Endothelial cell of umbilical vein (primary cell): ENCODE data around the gene GNPTAB. TPM values are rescaled to one million over a fixed set of nuclear protein-coding genes. Genes with fewer than 3 reads are reported as not detected.

ENCODE experiments used
- BruUV-seq: library from RNA; stranded (reverse); fragments of 400-500 nt; replicated peaks from 2 replicates; lab custom pipeline; 2021; lab: Mats Ljungman, UMichigan
- CTCF ChIA-PET: fragments of 300-600, 350-600 bp; sonication (Branson Sonifier 250); formaldehyde crosslinking; loops from one replicate; lab custom pipeline; 2021; ENCODE audit warnings: antibody characterized with exemption, inconsistent platforms; lab: Charles Lee
- POLR2A ChIA-PET: fragments of 300-600, 350-600 bp; sonication (Branson Sonifier 250); formaldehyde crosslinking; loops from one replicate; lab custom pipeline; 2021; ENCODE audit warnings: antibody characterized with exemption, inconsistent platforms; lab: Charles Lee
- DNase-seq: peaks from one replicate; pipeline ENCODE4 v3.0.0-alpha.2; 2011; ENCODE audit warnings: low read depth, low spot score
- FAIRE-seq: peaks from 2 replicates; lab custom pipeline; 2011; peaks lifted over from hg19 to GRCh38; lab: Jason Lieb, UNC
- H2AFZ ChIP-seq: 2 replicates; pipeline ENCODE4 v1.6.0; 2012; ENCODE audit warnings: low read depth, low read length, control low read depth, inconsistent platforms
- H3K27ac ChIP-seq: 2 replicates; pipeline ENCODE4 v1.5.1; 2011; ENCODE audit warnings: low read depth, mild to moderate bottlenecking, control low read depth, low read length, moderate library complexity; ENCODE audit not compliant: insufficient read depth
- H3K27me3 ChIP-seq, 2 experiments: 2 replicates each; pipeline versions ENCODE4 v1.6.0 to v1.6.1; 2011; ENCODE audit warnings: low read length in 2 of 2, mixed read lengths in 1 of 2; ENCODE audit not compliant: control insufficient read depth in 2 of 2, insufficient read depth in 2 of 2
- H3K36me3 ChIP-seq, 2 experiments: 2 replicates in 1 of 2; 3 replicates in 1 of 2; pipeline ENCODE4 v1.5.1; 2011; ENCODE audit warnings: low read length in 2 of 2, mild to moderate bottlenecking in 1 of 2, moderate library complexity in 1 of 2; ENCODE audit not compliant: control insufficient read depth in 2 of 2, insufficient read depth in 2 of 2; ENCODE audit errors: extremely low read depth in 1 of 2
- H3K4me1 ChIP-seq: 3 replicates; pipeline ENCODE4 v1.5.1; 2011; ENCODE audit warnings: mild to moderate bottlenecking, low read length; ENCODE audit not compliant: control insufficient read depth, insufficient read depth; ENCODE audit errors: extremely low read depth
- H3K4me2 ChIP-seq: 2 replicates; pipeline ENCODE4 v1.6.1; 2011; ENCODE audit warnings: low read length, control low read depth, mixed read lengths; ENCODE audit not compliant: insufficient read depth
- H3K4me3 ChIP-seq, 3 experiments: fragments of 200-600 bp in 1 of 3; sonication (generic), shearing (Covaris generic) in 1 of 3; replicated peaks in 1 of 3; 2 replicates each; pipeline ENCODE4 v1.5.1; 2011 to 2016; ENCODE audit warnings: control low read depth in 3 of 3, low read length in 3 of 3, mild to moderate bottlenecking in 2 of 3, inconsistent platforms in 1 of 3, low read depth in 1 of 3, moderate library complexity in 1 of 3; ENCODE audit not compliant: insufficient read depth in 1 of 3
- H3K79me2 ChIP-seq: 2 replicates; pipeline ENCODE4 v1.6.0; 2012; ENCODE audit warnings: low read length, inconsistent platforms; ENCODE audit not compliant: control insufficient read depth, insufficient read depth
- H3K9ac ChIP-seq: replicated peaks from 2 replicates; pipeline ENCODE3; 2011; ENCODE audit warnings: low read length, control low read depth; ENCODE audit not compliant: insufficient read depth; ENCODE audit errors: extremely low read depth
- H3K9me1 ChIP-seq: replicated peaks from 3 replicates; pipeline ENCODE4 v1.6.0; 2011; ENCODE audit warnings: mild to moderate bottlenecking, low read length; ENCODE audit not compliant: control insufficient read depth, insufficient read depth; ENCODE audit errors: extremely low read depth
- H3K9me3 ChIP-seq: replicated peaks from 2 replicates; pipeline ENCODE4 v1.5.1; 2012; ENCODE audit warnings: low read length, inconsistent platforms; ENCODE audit not compliant: control insufficient read depth, insufficient read depth
- H4K20me1 ChIP-seq: replicated peaks from 2 replicates; pipeline ENCODE3; 2011; ENCODE audit warnings: mild to moderate bottlenecking, low read length; ENCODE audit not compliant: control insufficient read depth, insufficient read depth; ENCODE audit errors: extremely low read depth
- CTCF ChIP-seq, 2 donors: IDR thresholded peaks; 1 replicate in 1 of 2; 2 replicates in 1 of 2; pipeline ENCODE4 v1.5.1; 2011; ENCODE audit warnings: low read length in 2 of 2, mild to moderate bottlenecking in 2 of 2, moderate library complexity in 2 of 2, control low read depth in 1 of 2, inconsistent platforms in 1 of 2, low read depth in 1 of 2; ENCODE audit not compliant: insufficient read depth in 1 of 2; ENCODE audit errors: extremely low read depth in 1 of 2
- EZH2 ChIP-seq: IDR thresholded peaks from 2 replicates; pipeline ENCODE4 v1.6.1; 2012; ENCODE audit warnings: borderline replicate concordance, low read depth, mild to moderate bottlenecking, moderate library complexity, low read length, inconsistent platforms; ENCODE audit not compliant: severe bottlenecking
- FOS ChIP-seq: IDR thresholded peaks from 2 replicates; pipeline ENCODE4 v1.6.1; 2011; ENCODE audit warnings: mild to moderate bottlenecking, low read length, moderate library complexity, borderline replicate concordance; ENCODE audit not compliant: insufficient read depth
- GATA2 ChIP-seq: IDR thresholded peaks from 2 replicates; pipeline ENCODE4 v1.7.0; 2011; ENCODE audit warnings: low read depth, mild to moderate bottlenecking, moderate library complexity, mixed read lengths, low read length; ENCODE audit not compliant: insufficient read length, insufficient read depth
- JUN ChIP-seq: IDR thresholded peaks from 2 replicates; pipeline ENCODE4 v1.6.1; 2011; ENCODE audit warnings: borderline replicate concordance, low read depth; ENCODE audit not compliant: insufficient read length, insufficient read depth
- MYC ChIP-seq: IDR thresholded peaks from one replicate; pipeline ENCODE4 v1.6.1; 2011; ENCODE audit warnings: mild to moderate bottlenecking, low read depth, low read length
- POLR2A ChIP-seq: IDR thresholded peaks from 2 replicates; pipeline ENCODE4 v1.6.1; 2012; ENCODE audit warnings: low read depth, mild to moderate bottlenecking, control low read depth, low read length
- POLR2AphosphoS5 ChIP-seq: IDR thresholded peaks from 2 replicates; pipeline ENCODE4 v1.6.1; 2012; ENCODE audit warnings: low read depth, mild to moderate bottlenecking, control low read depth, low read length, moderate library complexity; ENCODE audit not compliant: insufficient read depth
- dilution Hi-C: fragments of 300-500 bp; cut with MboI; formaldehyde crosslinking; loops from one replicate; pipeline ENCODE4 v1.15.0; 2019; ENCODE audit warnings: low sequenced_read_pairs; ENCODE audit not compliant: extremely low pct_ligation_motif_present
- intact Hi-C: fragments of 100-400 bp; cut with micrococcal nuclease; formaldehyde crosslinking; loops from one replicate; pipeline ENCODE4 v1.10.0; 2022
- polyA plus RNA-seq, 4 experiments: library from polyadenylated mRNA; depleted of rRNA in 3 of 4; stranded (reverse) in 3 of 4; unstranded in 1 of 4; fragments of >200 nt; gene quantifications; 2 replicates each; pipeline versions ENCODE4 v1.2.1 to v1.2.3, GENCODE V29; 2011 to 2012; ENCODE audit warnings: missing spikeins in 1 of 4
- total RNA-seq: library from RNA; stranded (reverse); gene quantifications from 2 replicates; pipeline ENCODE4 v1.2.3, GENCODE V29; 2021
- TF ChIP-seq, protein P1 (sequence below): IDR thresholded peaks from 2 replicates; pipeline ENCODE4 v1.6.1; 2011; ENCODE audit not compliant: insufficient read depth, insufficient read length

Gene GNPTAB
- total and polyA plus RNA-seq, 2 donors (not counting 3 experiments of a cell fraction or from before 2014, with no cell fraction given) = 15.6 to 39.5 TPM

DNA sequence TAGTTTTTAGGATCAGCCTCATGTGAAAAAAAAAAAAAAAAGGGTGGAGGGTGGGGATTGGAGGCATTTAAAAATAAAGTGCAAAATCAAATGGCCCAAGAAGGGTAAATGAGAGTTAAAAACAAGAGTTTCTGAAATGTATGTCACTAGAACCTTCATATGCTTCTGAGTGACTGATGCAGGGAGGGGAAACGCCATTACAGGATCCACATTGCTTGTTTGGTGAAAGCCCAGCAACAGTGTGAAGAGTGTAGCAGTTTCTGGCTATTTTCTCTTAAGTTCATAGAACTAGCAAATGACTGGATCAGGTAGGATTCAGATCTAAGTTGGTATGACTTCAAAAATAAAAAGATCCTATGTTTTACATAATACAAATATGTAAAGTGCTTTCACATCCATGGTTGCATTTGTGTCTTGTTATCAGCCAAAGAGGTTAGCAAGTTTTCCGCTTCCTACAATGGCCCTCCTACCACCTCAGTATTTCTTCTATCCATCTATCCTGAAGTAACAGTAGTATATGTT lies 130.4 kb downstream of the GNPTAB start:
- BruUV-seq = no TSS peak
- Histone ChIP-seq H3K36me3 (no peaks in the 10 kb centered on the region), H3K4me2 (no peak overlapping the region), H3K79me2 (peaks cover 24% of the 10 kb centered on the region), H3K9ac (no peak overlapping the region), H3K4me1 (peaks cover 6% of the 10 kb centered on the region), H2AFZ (no peak overlapping the region), H3K27ac (no peak overlapping the region), H3K27me3 (no peaks in the 10 kb centered on the region), H3K4me3 (no peak overlapping the region), H3K9me3 (no peaks in the 10 kb centered on the region), H3K9me1 (no peaks in the 10 kb centered on the region), H4K20me1 (no peaks in the 10 kb centered on the region)
- intact Hi-C loops (no loop called here), dilution Hi-C loops (no loop called here)
- peak; percentile 43 for FAIRE-seq
- TF ChIP-seq FOS (no peak), JUN (no peak), POLR2A (no peak)
- TF ChIP-seq, protein P1, sequence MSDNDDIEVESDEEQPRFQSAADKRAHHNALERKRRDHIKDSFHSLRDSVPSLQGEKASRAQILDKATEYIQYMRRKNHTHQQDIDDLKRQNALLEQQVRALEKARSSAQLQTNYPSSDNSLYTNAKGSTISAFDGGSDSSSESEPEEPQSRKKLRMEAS = no peak
- ChIA-PET POLR2A (no interaction called here), CTCF (interaction anchor here (1.2 kb wide), 1 partner anchor 8 kb away, joined by 4 read pairs; no protein-coding TSS in a partner anchor)
- no peak for DNase-seq

DNA sequence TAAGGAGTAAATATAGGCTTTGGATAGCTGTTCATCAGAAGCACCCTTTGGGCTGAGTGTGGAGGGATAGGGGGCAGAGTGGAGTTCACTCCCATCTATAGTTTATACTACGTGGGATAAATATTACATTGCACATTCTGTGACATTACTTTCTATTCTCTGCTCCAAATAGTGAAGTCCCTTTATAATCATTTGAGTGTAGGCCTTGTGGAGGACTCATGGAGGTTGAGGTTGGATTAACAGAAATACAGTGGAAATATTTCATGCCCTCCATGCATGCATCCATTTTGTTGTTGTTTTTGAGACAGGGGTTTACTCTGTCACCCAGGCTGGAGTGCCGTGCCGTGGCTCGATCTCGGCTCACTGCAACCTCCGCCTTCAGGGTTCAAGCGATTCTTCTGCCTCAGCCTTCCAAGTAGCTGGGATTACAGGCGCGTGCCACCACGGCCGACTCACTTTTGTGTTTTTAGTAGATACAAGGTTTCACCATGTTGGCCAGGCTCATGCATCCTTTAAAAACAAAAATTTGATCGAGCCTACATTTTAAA lies 131.9 kb downstream of the GNPTAB start:
- Histone ChIP-seq H3K9me3 (no peaks in the 10 kb centered on the region), H2AFZ (peak overlapping the region; percentile 76), H3K9ac (peak overlapping the region; percentile 61), H3K27me3 (no peaks in the 10 kb centered on the region), H4K20me1 (no peaks in the 10 kb centered on the region), H3K36me3 (no peaks in the 10 kb centered on the region), H3K79me2 (peaks cover 24% of the 10 kb centered on the region), H3K4me3 (peak overlapping the region; percentile 72 to 82 (median 81)), H3K4me2 (peak overlapping the region; percentile 87), H3K4me1 (peaks cover 6% of the 10 kb centered on the region), H3K27ac (no peak overlapping the region), H3K9me1 (no peaks in the 10 kb centered on the region)
- dilution Hi-C loops = no loop called here
- intact Hi-C loops = loop anchor here (5.0 to 10.0 kb wide), 2 partner anchors 292 to 1124 kb away; partner anchors contain the start of genes ARL1 and GAS2L3
- DNase-seq (no peak), FAIRE-seq (no peak)
- ChIA-PET POLR2A (no interaction called here), CTCF (interaction anchor here (0.8 to 1.2 kb wide), 5 partner anchors 10 to 75 kb away, joined by 3 to 7 read pairs (median 4); no protein-coding TSS in a partner anchor)
- BruUV-seq = TSS peak; percentile 19
- TF ChIP-seq GATA2 (no peak), EZH2 (no peak), POLR2A (no peak), CTCF (IDR thresholded peaks at IDR 0.05; ENCODE audit: extremely low read depth in 1 of 2, insufficient read depth in 1 of 2, low read depth in 1 of 2, low read length in 2 of 2) (no peak), JUN (no peak), POLR2AphosphoS5 (no peak), MYC (no peak), FOS (no peak)
- TF ChIP-seq, protein P1 = no peak
